ENCODE measurements around the gene SLC25A30.
A peak's percentile ranks its signal among the peaks of the same experiment; 100 is the strongest.
"Not testable (repeated sequence)": the region's sequence is repeated elsewhere in the genome, so short reads cannot be mapped to it uniquely, and the experiment has no call there.

The SLC25A30 gene

GRCh38 chr13:45390348-45390747 is 27.8 kb downstream of the SLC25A30 start:
- DNase-seq = not testable (repeated sequence)

DNA sequence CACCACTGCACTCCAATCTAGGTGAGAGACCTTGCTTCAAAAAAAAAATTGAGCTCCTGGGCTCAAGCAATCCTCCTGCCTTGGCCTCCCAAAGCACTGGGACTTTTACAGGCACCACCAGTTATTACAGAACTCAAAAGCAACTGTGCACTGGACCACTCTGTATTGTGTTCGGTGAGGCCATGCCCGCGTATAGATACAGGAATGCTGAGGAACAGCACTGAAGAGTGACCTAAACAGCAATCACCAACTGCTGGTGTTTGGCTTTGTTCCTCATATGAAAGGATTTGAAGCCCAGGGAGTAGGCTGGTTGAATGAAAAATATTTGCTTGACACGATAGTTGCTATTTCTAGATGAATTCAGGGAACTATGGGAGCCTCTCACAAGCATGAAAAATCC is 29.5 kb downstream of the SLC25A30 start:
- no peak for DNase-seq

- DNase-seq = not testable (repeated sequence)
Measured at GRCh38 chr13:45386892-45387575, 31.1 kb downstream of the SLC25A30 start.

GRCh38 chr13:45385907-45386553 is 32.1 kb downstream of the SLC25A30 start:
- DNase-seq = no peak

- no peak for DNase-seq
Measured at GRCh38 chr13:45385320-45385719, 32.9 kb downstream of the SLC25A30 start.

DNA sequence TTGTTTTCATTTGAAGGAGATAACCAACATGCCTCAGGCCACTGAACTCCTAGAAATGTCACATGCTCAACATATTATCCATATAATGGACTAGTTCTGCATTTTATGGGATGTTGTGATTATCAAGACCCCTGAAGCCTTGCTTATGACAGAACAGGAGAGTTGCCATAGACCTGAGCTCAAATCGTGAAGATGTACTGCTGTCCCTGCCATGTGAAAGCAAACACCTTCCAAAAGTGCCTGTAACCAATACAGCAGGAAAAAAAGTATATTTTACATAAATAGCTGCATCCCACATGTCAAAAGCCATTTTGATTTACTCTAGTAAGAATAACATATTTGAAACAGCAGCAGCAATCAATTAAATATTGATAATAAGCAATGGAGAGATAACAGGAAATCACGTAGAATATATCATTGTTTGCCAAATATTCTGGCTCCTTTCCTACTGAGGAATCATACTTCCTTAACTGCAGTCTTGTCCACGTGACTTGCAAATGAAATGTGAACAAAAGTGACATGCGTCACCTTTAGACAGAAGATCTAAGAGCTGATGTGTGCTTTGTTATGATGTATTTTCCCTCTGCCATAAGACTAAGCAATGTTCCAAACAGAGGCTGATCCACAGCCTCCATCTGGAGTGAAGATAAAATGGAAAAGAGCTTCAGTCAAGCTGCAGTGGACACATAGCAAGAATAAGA is 33.5 kb downstream of the SLC25A30 start:
- DNase-seq = no peak

- DNase-seq = not testable (repeated sequence)
Measured at GRCh38 chr13:45382739-45383138, 35.4 kb downstream of the SLC25A30 start.

DNA sequence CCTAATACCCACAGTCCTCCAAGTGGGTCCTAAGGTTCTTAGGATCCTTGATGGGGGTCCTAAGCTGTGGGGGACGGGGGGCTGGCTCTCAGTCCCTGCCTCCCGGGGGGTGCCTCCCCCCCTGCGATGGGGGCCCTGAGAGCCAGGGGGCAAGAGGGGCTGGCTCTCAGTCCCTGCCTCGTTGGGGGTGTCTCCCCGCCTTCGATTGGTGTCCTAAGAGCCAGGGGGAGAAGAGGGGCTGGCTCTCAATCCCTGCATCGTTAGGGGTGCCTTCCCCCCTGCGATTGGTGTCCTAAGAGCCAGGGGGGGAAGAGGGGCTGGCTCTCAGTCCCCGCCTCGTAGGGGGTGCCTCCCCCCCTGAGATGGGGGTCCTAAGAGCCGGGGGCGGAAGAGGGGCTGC is 37.0 kb downstream of the SLC25A30 start:
- no peak for DNase-seq

- not testable (repeated sequence) for DNase-seq
Measured at GRCh38 chr13:45380708-45381107, 37.5 kb downstream of the SLC25A30 start.

- not testable (repeated sequence) for DNase-seq
Measured at GRCh38 chr13:45379516-45379915, 38.7 kb downstream of the SLC25A30 start.

DNA sequence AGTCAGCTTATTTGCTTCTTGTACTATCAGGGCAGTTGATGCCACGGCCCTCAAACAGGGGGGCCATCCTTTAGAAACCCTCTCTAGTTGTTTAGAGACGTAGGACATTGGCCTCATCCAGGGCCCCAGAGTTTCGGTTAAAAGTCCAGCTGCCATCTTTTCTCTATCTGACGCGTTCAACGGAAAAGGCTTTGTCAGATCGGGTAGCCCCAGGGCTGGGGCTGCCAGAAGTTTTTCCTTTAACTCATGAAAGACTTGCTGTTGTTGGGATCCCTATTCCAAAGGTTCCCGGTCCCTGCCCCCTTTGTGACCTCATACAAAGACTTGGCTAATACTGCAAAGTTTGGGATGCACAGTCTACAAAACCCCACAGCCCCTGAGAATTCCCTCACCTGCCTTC is 39.4 kb downstream of the SLC25A30 start:
- DNase-seq = not testable (repeated sequence)

GRCh38 chr13:45377314-45377713 is 40.9 kb downstream of the SLC25A30 start:
- not testable (repeated sequence) for DNase-seq

DNA sequence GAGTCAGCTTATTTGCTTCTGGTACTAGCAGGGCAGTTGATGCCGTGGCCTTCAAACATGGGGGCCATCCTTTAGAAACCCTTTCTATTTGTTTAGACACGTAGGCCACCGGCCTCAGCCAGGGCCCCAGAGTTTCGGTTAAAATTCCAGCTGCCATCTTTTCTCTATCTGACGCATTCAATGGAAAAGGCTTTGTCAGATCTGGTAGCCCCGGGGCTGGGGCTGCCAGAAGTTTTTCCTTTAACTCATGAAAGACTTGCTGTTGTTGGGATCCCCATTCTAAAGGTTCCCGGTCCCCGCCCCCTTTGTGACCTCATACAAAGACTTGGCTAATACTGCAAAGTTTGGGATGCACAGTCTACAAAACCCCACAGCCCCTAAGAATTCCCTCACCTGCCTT is 41.5 kb downstream of the SLC25A30 start:
- DNase-seq = not testable (repeated sequence)

- DNase-seq = no peak
Measured at GRCh38 chr13:45374917-45375316, 43.3 kb downstream of the SLC25A30 start.

GRCh38 chr13:45373162-45373547 is 45.0 kb downstream of the SLC25A30 start:
- no peak for DNase-seq

- DNase-seq = no peak
Measured at GRCh38 chr13:45372189-45373161, 45.7 kb downstream of the SLC25A30 start.

DNA sequence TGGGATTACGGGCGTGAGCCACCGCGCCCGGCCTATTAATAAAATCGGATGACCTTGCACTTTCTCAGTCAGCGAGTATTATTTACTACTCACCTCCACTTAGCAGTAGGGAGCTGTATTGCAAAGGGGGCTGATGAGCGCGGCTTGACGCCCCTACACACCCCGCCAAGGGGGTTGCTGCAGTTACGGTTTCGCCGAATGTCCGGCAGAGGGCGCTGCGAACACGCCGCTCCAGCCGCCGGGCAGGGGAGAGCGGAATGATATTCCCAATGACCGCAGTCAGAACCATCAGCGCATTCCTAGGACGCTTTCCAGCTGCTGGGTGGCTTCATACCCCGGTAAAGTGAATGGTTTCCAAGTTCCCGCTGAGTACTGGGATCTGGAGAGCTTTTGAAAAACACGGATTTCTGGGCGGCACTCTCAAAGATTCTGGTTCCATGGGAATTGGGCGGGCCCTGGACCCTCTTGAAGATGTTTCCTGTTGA is 47.2 kb downstream of the SLC25A30 start:
- no peak for DNase-seq

DNA sequence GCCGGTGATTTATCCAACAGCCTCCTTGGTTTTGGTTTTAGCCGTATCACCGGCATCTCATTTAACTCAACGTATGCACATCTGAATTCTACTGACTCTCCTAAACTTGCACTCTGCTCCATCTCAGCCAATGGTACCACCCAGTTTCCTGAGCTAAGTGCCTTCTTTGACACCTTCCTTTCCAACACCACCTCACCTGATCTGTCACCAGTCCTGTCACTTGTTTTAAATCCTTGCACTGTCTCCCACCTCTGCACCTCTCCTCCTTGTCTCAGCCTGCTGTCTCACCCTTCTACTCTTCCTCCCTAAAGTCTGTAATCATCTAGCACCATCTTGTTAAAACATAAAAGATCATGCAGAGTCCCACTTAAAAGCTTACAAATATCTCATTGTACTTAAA is 49.1 kb downstream of the SLC25A30 start:
- DNase-seq = no peak

GRCh38 chr13:45368571-45368970 is 49.6 kb downstream of the SLC25A30 start:
- DNase-seq = no peak

GRCh38 chr13:45368005-45368404 is 50.2 kb downstream of the SLC25A30 start:
- DNase-seq = no peak

- peak; percentile 88 for DNase-seq
Measured at GRCh38 chr13:45367358-45367757, 50.8 kb downstream of the SLC25A30 start.

DNA sequence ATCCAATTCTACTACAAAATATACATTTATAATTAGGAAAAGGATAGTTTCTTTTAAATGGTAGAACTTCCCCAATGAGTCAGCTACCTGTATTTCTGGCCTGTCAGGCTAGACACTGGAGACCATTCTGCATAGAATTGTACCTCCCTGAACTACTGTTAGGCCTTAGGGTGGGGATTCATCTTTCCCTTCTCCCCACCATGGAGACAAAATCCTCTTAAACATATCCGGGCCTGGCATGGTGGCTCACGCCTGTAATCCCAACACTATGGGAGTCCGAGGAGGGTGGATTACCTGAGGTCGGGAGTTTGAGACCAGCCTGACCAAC is 52.7 kb downstream of the SLC25A30 start:
- no peak for DNase-seq

Measured in NK-92 treated with Interleukin-12 subunit alpha and Interleukin-12 subunit beta, amount 100 ng/mL, for 24 hours (cell line).